Embryonic facial prominence (tissue), 1 donor: ENCODE results near the gene HMGN3.
"Not testable (repeated sequence)": the region's sequence is repeated elsewhere in the genome, so short reads cannot be mapped to it uniquely, and the experiment has no call there.

ENCODE experiments used
- DNase-seq: peaks from one replicate; pipeline ENCODE4 v3.0.0-alpha.2; 2016; ENCODE audit errors: extremely low spot score

The HMGN3 gene

GRCh38 chr6:79234150-79235022 lies at the start of gene HMGN3:
Gene HMGN3 (minus strand): TSS chr6:79234682.
- peak; percentile 86 for DNase-seq

- no peak for DNase-seq
These were observed 46.3 kb upstream of the HMGN3 start for GRCh38 chr6:79280756-79281155.

GRCh38 chr6:79277109-79277508 lies 42.6 kb upstream of the HMGN3 start:
- DNase-seq, result no peak

- peak; percentile 59 for DNase-seq
These were observed 35.4 kb upstream of the HMGN3 start for GRCh38 chr6:79269877-79270276.

DNA sequence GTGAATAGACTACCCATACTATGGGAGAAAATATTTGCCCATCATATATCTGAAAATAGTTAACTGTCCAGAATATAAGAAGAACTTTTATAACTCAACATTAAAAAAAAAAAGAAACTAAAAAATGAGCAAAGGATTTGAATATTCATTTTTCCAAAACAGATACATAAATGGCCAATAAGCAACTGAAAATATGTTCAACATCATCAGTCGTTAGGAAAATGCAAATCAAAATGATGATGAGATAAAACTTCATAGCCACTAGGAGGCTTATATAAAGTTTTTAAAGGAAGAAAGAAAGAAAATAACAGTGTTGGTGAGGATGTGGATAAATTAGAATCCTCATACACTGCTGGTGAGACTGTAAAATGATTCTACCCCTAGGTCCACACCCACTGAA lies 32.6 kb upstream of the HMGN3 start:
- no peak for DNase-seq

DNA sequence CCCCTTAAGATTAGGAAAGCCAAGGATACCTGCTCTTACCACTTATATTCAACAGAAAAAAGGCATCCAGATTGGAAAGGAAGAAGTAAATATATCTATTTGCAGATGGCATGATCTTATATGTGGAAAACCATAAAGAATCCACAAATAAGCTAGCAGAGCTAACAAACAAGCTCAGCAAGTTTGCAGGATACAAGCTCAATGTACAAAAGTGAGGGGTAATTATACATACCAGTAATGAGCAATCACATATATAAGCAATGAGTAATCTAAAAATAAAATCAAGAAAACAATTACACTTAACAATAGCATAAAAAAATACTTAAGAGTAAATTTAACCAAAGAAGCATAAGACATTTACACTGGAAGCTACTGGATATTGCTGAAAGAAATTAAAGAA lies 31.6 kb upstream of the HMGN3 start:
- no peak for DNase-seq

GRCh38 chr6:79263359-79263758 lies 28.9 kb upstream of the HMGN3 start:
- DNase-seq, result no peak

- no peak for DNase-seq
These were observed 27.2 kb upstream of the HMGN3 start for GRCh38 chr6:79261666-79262065.

DNA sequence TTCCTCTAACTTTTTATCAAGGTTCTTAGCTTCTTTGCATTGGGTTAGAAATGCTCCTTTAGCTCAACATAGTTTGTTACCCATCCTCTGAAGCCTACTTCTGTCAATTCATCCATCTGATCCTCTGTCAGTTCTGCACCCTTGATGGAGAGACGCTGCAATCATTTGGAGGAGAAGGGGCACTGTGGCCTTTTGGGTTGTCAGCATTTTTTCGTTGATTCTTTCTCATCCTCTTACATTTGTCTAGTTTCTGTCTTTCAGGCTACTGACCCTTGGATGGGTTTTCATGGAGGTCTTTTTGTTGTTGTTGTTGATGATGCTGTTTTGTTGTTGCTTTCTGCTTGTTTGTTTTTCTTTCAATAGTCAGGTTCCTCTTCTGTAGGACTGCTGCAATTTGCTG lies 26.3 kb upstream of the HMGN3 start:
- DNase-seq, result no peak

- DNase-seq, result no peak
These were observed 23.1 kb upstream of the HMGN3 start for GRCh38 chr6:79257381-79258205.

DNA sequence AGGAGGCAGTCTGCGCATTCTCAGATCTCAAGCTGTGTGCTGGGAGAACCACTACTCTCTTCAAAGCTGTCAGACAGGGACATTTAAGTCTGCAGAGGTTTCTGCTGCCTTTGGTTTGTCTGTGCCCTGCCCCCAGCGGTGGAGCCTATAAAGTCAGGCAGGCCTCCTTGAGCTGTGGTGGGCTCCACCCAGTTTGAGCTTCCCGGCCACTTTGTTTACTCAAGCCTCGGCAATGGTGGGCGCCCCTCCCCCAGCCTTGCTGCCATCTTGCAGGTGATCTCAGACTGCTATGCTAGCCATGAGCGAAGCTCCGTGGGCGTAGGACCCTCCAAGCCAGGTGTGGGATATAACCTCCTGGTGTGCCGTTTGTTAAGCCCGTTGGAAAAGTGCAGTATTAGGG lies 22.3 kb upstream of the HMGN3 start:
- DNase-seq, result not testable (repeated sequence)

DNA sequence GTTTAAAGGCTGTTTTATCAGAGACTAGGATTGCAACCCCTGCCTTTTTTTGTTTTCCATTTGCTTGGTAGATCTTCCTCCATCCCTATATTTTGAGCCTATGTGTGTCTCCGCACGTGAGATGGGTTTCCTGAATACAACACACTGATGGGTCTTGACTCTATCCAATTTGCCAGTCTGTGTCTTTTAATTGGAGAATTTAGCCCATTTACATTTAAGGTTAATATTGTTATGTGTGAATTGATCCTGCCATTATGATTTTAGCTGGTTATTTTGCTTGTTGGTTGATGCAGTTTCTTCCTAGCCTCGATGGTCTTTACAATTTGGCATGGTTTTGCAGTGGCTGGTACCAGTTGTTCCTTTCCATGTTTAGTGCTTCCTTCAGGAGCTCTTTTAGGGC lies 20.6 kb upstream of the HMGN3 start:
- DNase-seq, result not testable (repeated sequence)

- DNase-seq, result no peak
These were observed 16.1 kb upstream of the HMGN3 start for GRCh38 chr6:79250559-79250958.

DNA sequence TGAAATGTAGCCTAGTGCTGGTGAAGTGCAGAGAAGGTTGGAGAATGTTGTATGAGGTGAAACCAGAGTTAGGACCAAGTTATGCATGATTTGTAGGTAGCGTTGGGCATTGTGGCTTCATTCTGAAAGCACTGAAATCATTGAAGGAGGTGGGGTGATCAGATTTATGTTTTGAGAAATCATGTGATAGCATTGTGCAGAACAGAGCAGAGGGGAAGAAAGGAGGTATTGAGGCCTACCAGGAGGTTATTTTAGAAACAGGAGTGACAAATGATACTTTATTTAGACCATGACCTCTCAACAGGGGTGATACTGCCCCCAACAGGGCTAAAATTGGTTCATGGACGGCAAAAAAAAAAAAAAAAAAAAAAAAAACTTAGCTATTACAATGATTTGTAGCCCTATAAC lies 15.6 kb upstream of the HMGN3 start:
- no peak for DNase-seq

- DNase-seq, result no peak
These were observed 14.7 kb upstream of the HMGN3 start for GRCh38 chr6:79249136-79249535.

DNA sequence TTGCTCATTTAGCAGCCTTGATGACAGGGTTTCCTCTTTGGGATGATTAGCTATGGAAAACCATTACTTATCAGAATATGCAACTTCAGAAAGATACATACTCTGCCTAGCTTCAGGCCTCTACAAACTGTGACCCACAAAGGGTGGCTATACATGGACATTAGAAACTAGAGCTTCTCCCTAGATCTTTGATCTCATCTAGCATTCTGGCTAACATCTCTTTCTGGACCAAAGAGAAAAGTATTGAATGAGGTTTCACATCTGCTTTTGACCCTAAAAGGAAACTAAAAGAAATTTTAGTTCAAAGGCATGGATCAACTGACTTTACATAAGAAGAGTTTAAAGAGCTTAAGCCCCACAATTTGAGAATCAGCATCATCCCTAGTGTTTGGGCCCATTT lies 12.4 kb upstream of the HMGN3 start:
- no peak for DNase-seq

DNA sequence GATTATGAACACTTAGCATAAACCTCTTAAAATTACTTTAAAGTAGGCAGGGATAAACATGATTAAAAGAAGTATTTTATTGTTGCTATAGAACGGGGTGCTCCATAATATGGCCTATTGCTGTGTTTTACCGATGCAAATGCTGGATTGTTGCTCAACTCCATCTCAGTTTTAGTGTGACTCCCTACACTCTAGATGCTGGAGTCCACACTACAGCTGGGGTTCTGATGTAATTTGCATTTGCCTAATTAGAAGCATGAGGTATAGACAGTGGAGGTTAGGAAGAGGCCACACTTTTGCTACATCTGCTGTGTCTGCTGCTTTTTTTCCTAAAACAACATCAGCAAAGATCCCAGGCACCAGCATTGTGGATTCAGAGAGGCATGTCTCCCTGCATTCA lies 6.7 kb upstream of the HMGN3 start:
- DNase-seq, result no peak

GRCh38 chr6:79240509-79240908 lies 6.0 kb upstream of the HMGN3 start:
- DNase-seq, result no peak

GRCh38 chr6:79239536-79240168 lies 5.2 kb upstream of the HMGN3 start:
- DNase-seq, result no peak

DNA sequence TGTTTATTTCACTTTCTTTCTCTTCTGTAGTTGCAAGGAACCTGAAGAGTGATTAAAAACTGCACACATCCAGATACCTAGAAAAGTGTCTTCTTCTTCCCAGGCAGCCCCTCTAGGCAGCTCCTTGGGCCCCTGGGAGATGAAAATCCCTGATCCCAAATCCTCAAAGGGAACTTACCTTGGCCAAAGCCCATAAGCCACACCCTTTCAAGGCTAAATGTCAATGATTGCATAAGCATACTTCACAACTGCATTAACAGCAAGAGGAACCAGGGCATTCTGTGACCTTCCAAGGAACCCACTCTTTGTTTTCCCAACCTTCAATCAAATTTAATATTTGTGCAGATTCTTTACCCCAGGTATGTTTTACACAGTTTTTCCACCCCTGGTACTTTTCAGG lies 4.4 kb upstream of the HMGN3 start:
- no peak for DNase-seq

GRCh38 chr6:79236711-79237110 lies 2.2 kb upstream of the HMGN3 start:
- DNase-seq, result no peak

DNA sequence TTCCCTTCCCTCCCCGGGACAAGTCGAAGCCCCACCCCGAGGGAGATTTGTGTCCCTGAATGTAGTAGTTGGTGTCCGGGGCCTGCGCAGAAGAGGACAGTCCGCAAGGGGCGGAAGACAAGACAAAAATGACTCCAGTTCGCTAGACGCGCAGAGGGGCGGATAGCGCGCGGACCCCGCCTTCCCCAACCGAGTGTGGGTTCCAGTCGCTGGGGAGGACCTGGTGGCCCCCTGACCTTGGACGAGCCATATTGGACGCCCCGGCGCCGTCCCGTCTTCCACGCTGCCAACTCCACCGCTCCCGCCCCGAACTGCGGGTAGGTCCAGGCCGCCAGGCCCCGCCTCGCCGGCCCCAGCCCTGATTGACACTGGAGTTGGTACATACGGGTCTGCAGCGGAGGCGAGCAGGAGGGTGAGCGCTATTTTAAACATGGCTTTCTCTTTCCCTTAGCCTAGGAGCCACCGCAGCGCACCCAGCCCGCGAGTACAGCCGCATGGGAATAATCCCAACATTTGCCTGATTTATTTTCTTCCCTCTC lies 802 bp downstream of the HMGN3 start:
- DNase-seq, result peak; percentile 66
